Measurements from ENCODE around the gene LRRC34.

The LRRC34 gene

GRCh38 chr3:169812332-169813235 is at the start of gene LRRC34, which contains the start of gene LRRIQ4:
TSS of gene LRRC34 (minus strand) at chr3:169812904. CDS start at chr3:169812548, 356 bp downstream.
TSS of gene LRRIQ4 (plus strand) at chr3:169812870. CDS start at chr3:169821922, 9,052 bp downstream.
- peak; percentile 78 for DNase-seq (ENCODE audit: low read depth)

GRCh38 chr3:169861871-169862270 is 49.2 kb upstream of the LRRC34 start:
- no peak for DNase-seq (ENCODE audit: low read depth)

- no peak for DNase-seq (ENCODE audit: low read depth)
Measured at GRCh38 chr3:169857811-169858210, 45.1 kb upstream of the LRRC34 start.

GRCh38 chr3:169855514-169855913 is 42.8 kb upstream of the LRRC34 start:
- no peak for DNase-seq (ENCODE audit: low read depth)

- DNase-seq (ENCODE audit: low read depth), result no peak
Measured at GRCh38 chr3:169850618-169851017, 37.9 kb upstream of the LRRC34 start.

- no peak for DNase-seq (ENCODE audit: low read depth)
Measured at GRCh38 chr3:169848741-169849140, 36.0 kb upstream of the LRRC34 start.

GRCh38 chr3:169847896-169848295 is 35.2 kb upstream of the LRRC34 start:
- no peak for DNase-seq (ENCODE audit: low read depth)

GRCh38 chr3:169846458-169847193 is 33.9 kb upstream of the LRRC34 start:
- DNase-seq (ENCODE audit: low read depth), result no peak

- DNase-seq (ENCODE audit: low read depth), result no peak
Measured at GRCh38 chr3:169842960-169843359, 30.3 kb upstream of the LRRC34 start.

- DNase-seq (ENCODE audit: low read depth), result no peak
Measured at GRCh38 chr3:169841171-169841570, 28.5 kb upstream of the LRRC34 start.

- DNase-seq (ENCODE audit: low read depth), result no peak
Measured at GRCh38 chr3:169838511-169839030, 25.9 kb upstream of the LRRC34 start.

GRCh38 chr3:169836942-169837275 is 24.2 kb upstream of the LRRC34 start:
- no peak for DNase-seq (ENCODE audit: low read depth)

GRCh38 chr3:169836078-169836941 is 23.6 kb upstream of the LRRC34 start:
- no peak for DNase-seq (ENCODE audit: low read depth)

- no peak for DNase-seq (ENCODE audit: low read depth)
Measured at GRCh38 chr3:169835533-169835932, 22.8 kb upstream of the LRRC34 start.

- no peak for DNase-seq (ENCODE audit: low read depth)
Measured at GRCh38 chr3:169827712-169828111, 15.0 kb upstream of the LRRC34 start.

- no peak for DNase-seq (ENCODE audit: low read depth)
Measured at GRCh38 chr3:169825316-169825715, 12.6 kb upstream of the LRRC34 start.

- no peak for DNase-seq (ENCODE audit: low read depth)
Measured at GRCh38 chr3:169822983-169823382, 10.3 kb upstream of the LRRC34 start.

- DNase-seq (ENCODE audit: low read depth), result no peak
Measured at GRCh38 chr3:169822540-169822939, 9.8 kb upstream of the LRRC34 start.

GRCh38 chr3:169822091-169822490 is 9.4 kb upstream of the LRRC34 start:
- no peak for DNase-seq (ENCODE audit: low read depth)

GRCh38 chr3:169818316-169818715 is 5.6 kb upstream of the LRRC34 start:
- no peak for DNase-seq (ENCODE audit: low read depth)

- no peak for DNase-seq (ENCODE audit: low read depth)
Measured at GRCh38 chr3:169815590-169816150, 3.0 kb upstream of the LRRC34 start.

Measured in fibroblast of gingiva (primary cell).